Urinary bladder (tissue), 4 donors: ENCODE measurements around the gene CASZ1. TPM values are rescaled to one million over a fixed set of nuclear protein-coding genes. Genes with fewer than 3 reads are reported as not detected.

Source experiments
- DNase-seq: peaks from one replicate; pipeline ENCODE4 v3.0.0-alpha.2; 2015; ENCODE audit errors: extremely low spot score
- H3K27ac ChIP-seq: one replicate; pipeline ENCODE4 v1.5.1; 2013; ENCODE audit warnings: low read depth, mild to moderate bottlenecking, moderate library complexity
- H3K36me3 ChIP-seq: one replicate; pipeline ENCODE4 v1.6.1; 2013; ENCODE audit warnings: mild to moderate bottlenecking, moderate library complexity; ENCODE audit not compliant: insufficient read depth
- H3K4me1 ChIP-seq: one replicate; pipeline ENCODE4 v1.6.1; 2013; ENCODE audit warnings: mild to moderate bottlenecking, moderate library complexity; ENCODE audit not compliant: insufficient read depth
- H3K4me3 ChIP-seq: one replicate; pipeline ENCODE4 v1.5.1; 2013; ENCODE audit warnings: low read depth, low read length
- WGBS: extraction: QIAGEN DNeasy Blood & Tissue Kit; methylation state at CpG from one replicate; pipeline ENCODE4 v1.1.7; 2013; 5-methylcytosine and 5-hydroxymethylcytosine counted together
- polyA plus RNA-seq: library from polyadenylated mRNA; stranded (reverse); fragments of 200-250 nt; gene quantifications from one replicate; pipeline ENCODE4 v1.2.3, GENCODE V29; 2013
- total RNA-seq: library from RNA; depleted of rRNA; stranded (reverse); fragments of >200 nt; gene quantifications from one replicate; pipeline ENCODE4 v1.2.3, GENCODE V29; 2014
- donor health status: healthy with polysubstance abuse.
- donor health status: healthy.

CASZ1 gene
- total and polyA plus RNA-seq, 2 donors: 10.6 to 19.4 TPM

DNA sequence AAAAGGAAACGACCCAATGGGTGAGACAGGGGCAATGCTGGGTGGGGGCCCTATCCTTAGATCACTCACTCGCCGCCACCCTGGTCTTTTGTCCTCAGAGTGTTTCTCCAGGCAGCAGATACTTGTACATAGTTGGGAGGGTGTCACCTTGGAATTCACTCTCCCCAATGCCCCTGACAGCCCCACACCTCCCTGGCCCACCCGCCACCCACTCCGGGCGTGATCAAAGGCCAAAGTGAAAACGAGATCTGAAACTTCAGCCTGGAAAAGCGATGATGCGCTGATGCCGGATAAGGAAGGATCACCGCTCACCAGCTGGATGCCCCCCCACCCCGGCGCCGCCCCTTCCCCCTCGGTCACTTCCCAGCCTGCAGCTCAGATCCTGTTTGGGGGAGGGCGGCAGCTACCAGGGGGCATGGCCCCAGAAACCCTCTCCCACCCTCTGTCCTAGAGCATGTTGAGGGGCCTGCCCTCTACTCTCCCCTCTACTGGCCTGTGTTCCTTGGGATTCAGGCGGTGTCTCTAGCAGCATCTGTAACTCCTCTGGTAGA lies 33.6 kb upstream of the CASZ1 start:
- 58% methylated on average over 17 of the region's 17 CpGs for WGBS
- H3K36me3 ChIP-seq: no peaks in the 10 kb centered on the region
- no peak for DNase-seq
- H3K4me3 ChIP-seq: no peak overlapping the region
- H3K27ac ChIP-seq: no peak overlapping the region
- no peaks in the 10 kb centered on the region for H3K4me1 ChIP-seq

GRCh38 chr1:10829067-10829818 lies 32.8 kb upstream of the CASZ1 start:
- DNase-seq: no peak
- Histone ChIP-seq H3K4me3 (no peak overlapping the region), H3K4me1 (no peaks in the 10 kb centered on the region), H3K36me3 (no peaks in the 10 kb centered on the region), H3K27ac (no peak overlapping the region)
- 82% methylated on average over 14 of the region's 14 CpGs for WGBS

- Histone ChIP-seq H3K36me3 (no peaks in the 10 kb centered on the region), H3K4me1 (no peaks in the 10 kb centered on the region), H3K27ac (no peak overlapping the region), H3K4me3 (no peak overlapping the region)
- 72% methylated on average over 43 of the region's 43 CpGs for WGBS
- no peak for DNase-seq
Measured at GRCh38 chr1:10827377-10828333, 31.2 kb upstream of the CASZ1 start.

DNA sequence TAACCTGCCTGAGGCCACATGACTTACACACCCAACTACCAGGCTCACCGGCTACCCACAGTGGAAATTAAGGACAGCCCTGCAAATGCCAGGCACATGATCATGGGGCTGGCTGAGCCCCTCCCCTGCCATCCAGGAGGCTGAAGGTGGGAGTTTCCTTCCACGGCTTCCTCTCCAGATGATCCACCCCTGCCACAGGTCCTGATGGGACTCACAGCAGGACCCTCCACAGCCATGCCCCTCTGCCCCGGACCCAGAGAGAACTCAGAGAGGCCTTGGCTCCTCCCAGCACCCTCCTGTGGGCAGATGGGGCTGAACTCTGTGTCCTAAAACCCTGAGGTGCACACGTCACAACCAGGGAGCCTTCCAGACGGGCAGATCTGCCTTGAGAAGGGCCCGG lies 29.1 kb upstream of the CASZ1 start:
- DNase-seq: no peak
- no peaks in the 10 kb centered on the region for H3K4me1 ChIP-seq
- H3K27ac ChIP-seq: no peak overlapping the region
- 77% methylated on average over 6 of the region's 6 CpGs for WGBS
- no peaks in the 10 kb centered on the region for H3K36me3 ChIP-seq
- no peak overlapping the region for H3K4me3 ChIP-seq

DNA sequence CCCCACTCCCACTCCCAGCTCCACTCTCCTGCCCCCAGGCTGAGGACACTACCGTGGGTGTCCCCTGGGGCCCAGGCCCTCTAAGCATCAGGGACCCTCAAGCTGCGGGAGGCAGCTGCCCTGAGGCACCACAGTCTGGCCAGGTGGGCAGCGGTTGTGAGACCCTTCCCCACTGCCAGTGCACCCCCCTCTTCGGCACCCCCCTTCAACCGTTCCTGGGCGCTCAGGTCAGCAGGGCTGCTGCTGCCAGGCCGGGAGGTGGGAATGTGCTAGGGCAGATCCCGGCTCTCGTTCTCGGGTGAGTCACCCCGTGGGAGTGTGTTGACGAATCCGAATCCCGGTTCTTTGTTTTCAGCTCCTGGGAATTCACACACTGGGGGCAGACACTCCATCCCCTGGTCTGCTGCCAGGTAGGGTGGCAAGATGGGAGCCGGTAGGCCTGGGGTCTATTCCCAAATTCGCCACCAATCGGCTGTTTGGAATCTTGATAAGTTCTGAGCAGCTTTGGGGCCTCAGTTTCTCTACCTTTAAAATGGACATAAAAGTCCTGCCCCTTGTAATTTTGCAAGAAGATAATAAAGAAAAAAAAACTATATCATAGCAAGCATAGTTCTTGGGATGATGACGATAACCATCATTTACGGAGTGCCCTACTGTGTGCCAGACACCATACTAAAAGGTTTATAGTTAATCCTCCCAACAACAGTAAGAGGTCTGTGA lies 28.5 kb upstream of the CASZ1 start:
- Histone ChIP-seq H3K36me3 (no peaks in the 10 kb centered on the region), H3K27ac (no peak overlapping the region), H3K4me3 (no peak overlapping the region), H3K4me1 (no peaks in the 10 kb centered on the region)
- 54% methylated on average over 19 of the region's 19 CpGs for WGBS
- no peak for DNase-seq

- H3K4me3 ChIP-seq: no peak overlapping the region
- H3K4me1 ChIP-seq: no peaks in the 10 kb centered on the region
- no peak for DNase-seq
- 73% methylated on average over 14 of the region's 14 CpGs for WGBS
- no peaks in the 10 kb centered on the region for H3K36me3 ChIP-seq
- H3K27ac ChIP-seq: no peak overlapping the region
Measured at GRCh38 chr1:10823000-10823401, 26.6 kb upstream of the CASZ1 start.

- Histone ChIP-seq H3K4me1 (no peaks in the 10 kb centered on the region), H3K36me3 (no peaks in the 10 kb centered on the region), H3K27ac (no peak overlapping the region), H3K4me3 (no peak overlapping the region)
- DNase-seq: no peak
- WGBS: 88% methylated on average over 2 of the region's 2 CpGs
Measured at GRCh38 chr1:10821388-10821787, 24.9 kb upstream of the CASZ1 start.

- no peak for DNase-seq
- H3K4me3 ChIP-seq: no peak overlapping the region
- H3K4me1 ChIP-seq: no peaks in the 10 kb centered on the region
- no peak overlapping the region for H3K27ac ChIP-seq
- WGBS: 81% methylated on average over 7 of the region's 7 CpGs
- no peaks in the 10 kb centered on the region for H3K36me3 ChIP-seq
Measured at GRCh38 chr1:10820422-10820821, 24.0 kb upstream of the CASZ1 start.

DNA sequence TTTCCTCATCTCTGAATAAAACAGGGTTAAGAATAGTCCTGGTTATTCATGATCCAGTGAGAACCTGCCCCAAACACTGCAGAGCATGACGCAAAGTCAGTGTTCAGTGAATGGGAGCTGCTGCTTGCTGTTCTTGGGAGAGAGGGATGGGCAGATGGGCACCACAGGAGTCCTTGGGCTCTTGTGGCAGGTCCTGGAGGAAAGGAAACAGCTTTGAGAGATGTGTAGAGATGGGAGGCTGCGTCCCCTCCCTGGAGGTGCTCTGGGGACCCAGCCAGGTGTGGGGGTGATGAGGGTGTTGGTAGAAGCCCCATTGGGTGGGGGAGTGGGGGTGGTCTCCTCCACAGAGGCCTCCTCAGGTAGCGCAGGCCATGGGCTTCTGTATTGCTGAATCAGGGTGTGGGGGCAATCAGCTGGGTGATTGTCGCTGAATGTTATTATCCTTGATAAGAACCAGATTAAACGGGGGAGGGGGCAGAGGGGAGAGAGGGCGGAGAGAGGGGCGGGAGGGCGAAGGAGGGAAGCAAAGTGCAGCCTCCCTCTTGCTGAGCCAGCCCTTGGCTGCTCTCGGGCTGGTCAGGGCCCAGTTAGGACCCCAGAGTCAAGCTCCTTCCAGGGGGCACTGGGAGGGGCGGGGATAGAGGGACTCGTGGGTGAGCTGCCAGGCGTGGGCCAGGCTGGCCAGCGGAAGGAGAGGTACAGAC lies 22.9 kb upstream of the CASZ1 start:
- WGBS: 73% methylated on average over 13 of the region's 13 CpGs
- Histone ChIP-seq H3K27ac (no peak overlapping the region), H3K36me3 (no peaks in the 10 kb centered on the region), H3K4me1 (no peaks in the 10 kb centered on the region), H3K4me3 (no peak overlapping the region)
- DNase-seq: no peak

GRCh38 chr1:10818262-10819197 lies 22.1 kb upstream of the CASZ1 start:
- DNase-seq: no peak
- WGBS: 81% methylated on average over 17 of the region's 17 CpGs
- H3K4me1 ChIP-seq: no peaks in the 10 kb centered on the region
- H3K27ac ChIP-seq: no peak overlapping the region
- no peak overlapping the region for H3K4me3 ChIP-seq
- H3K36me3 ChIP-seq: no peaks in the 10 kb centered on the region

GRCh38 chr1:10816743-10817369 lies 20.4 kb upstream of the CASZ1 start:
- Histone ChIP-seq H3K4me1 (no peaks in the 10 kb centered on the region), H3K4me3 (no peak overlapping the region), H3K36me3 (no peaks in the 10 kb centered on the region), H3K27ac (no peak overlapping the region)
- 88% methylated on average over 13 of the region's 13 CpGs for WGBS
- no peak for DNase-seq

DNA sequence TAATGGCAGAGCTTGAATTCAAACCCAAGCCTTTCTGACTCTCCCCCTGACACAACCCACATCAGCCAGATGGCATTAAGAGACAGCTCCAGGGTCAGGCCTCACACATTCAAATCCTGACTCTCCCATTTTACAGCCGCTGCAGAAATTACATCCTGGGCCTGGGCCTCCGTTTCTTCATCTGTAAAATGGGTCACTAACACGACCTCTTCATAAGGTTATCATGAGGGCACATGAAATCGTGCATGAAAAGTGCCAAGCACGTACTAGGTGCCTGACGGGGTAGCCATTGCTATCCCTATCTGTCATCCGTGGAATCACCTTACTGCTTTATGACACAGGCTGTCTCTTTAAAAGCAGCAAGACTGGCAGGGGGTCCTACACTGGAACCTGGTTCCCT lies 19.8 kb upstream of the CASZ1 start:
- H3K36me3 ChIP-seq: no peaks in the 10 kb centered on the region
- no peak overlapping the region for H3K27ac ChIP-seq
- WGBS: 87% methylated on average over 7 of the region's 7 CpGs
- no peaks in the 10 kb centered on the region for H3K4me1 ChIP-seq
- H3K4me3 ChIP-seq: no peak overlapping the region
- DNase-seq: no peak
